NB4 (cell line): ENCODE data around the gene CDH23.

ENCODE experiments used
- DNase-seq: peaks from one replicate; pipeline ENCODE4 v3.0.0; 2010; ENCODE audit warnings: low read depth
- H3K4me3 ChIP-seq: one replicate; pipeline ENCODE4 v1.5.1; 2011; ENCODE audit warnings: mild to moderate bottlenecking, low read depth, low read length, moderate library complexity
- CTCF ChIP-seq: IDR thresholded peaks from one replicate; pipeline ENCODE4 v1.5.1; 2012; ENCODE audit warnings: low read depth, low read length
- MAX ChIP-seq: IDR thresholded peaks from 2 replicates; pipeline ENCODE4 v1.6.1; 2011; ENCODE audit warnings: low read depth, low read length
- MYC ChIP-seq: IDR thresholded peaks from 2 replicates; pipeline ENCODE4 v1.6.1; 2011; ENCODE audit warnings: low read depth, low read length
- POLR2A ChIP-seq: IDR thresholded peaks from 2 replicates; pipeline ENCODE4 v1.6.1; 2011; ENCODE audit warnings: mild to moderate bottlenecking; ENCODE audit not compliant: insufficient read length; ENCODE audit errors: extremely low read depth

Gene CDH23

GRCh38 chr10:71632896-71633600, 236.3 kb downstream of the CDH23 start:
- H3K4me3 ChIP-seq, result no peak overlapping the region
- no peak for DNase-seq
- no peak for TF ChIP-seq MYC
- TF ChIP-seq CTCF, result no peak
- no peak for TF ChIP-seq POLR2A
- TF ChIP-seq MAX, result no peak

GRCh38 chr10:71633920-71634319, 237.2 kb downstream of the CDH23 start:
- H3K4me3 ChIP-seq, result no peak overlapping the region
- TF ChIP-seq MYC (no peak), MAX (no peak), POLR2A (no peak), CTCF (no peak)
- no peak for DNase-seq

GRCh38 chr10:71634531-71635164, 237.9 kb downstream of the CDH23 start:
- TF ChIP-seq MYC, result no peak
- TF ChIP-seq CTCF, result no peak
- no peak for TF ChIP-seq MAX
- TF ChIP-seq POLR2A, result no peak
- H3K4me3 ChIP-seq, result no peak overlapping the region
- DNase-seq, result no peak

GRCh38 chr10:71635251-71635866, 238.6 kb downstream of the CDH23 start:
- no peak overlapping the region for H3K4me3 ChIP-seq
- DNase-seq, result no peak
- TF ChIP-seq POLR2A (no peak), MYC (no peak), MAX (no peak), CTCF (no peak)

- DNase-seq, result no peak
- H3K4me3 ChIP-seq, result no peak overlapping the region
- TF ChIP-seq MAX, result no peak
- TF ChIP-seq POLR2A, result no peak
- TF ChIP-seq CTCF, result no peak
These were observed 239.1 kb downstream of the CDH23 start for GRCh38 chr10:71635867-71636266.
